IMR-90 (cell line): ENCODE data around the gene CDH23. TPM values are rescaled to one million over a fixed set of nuclear protein-coding genes. Genes with fewer than 3 reads are reported as not detected.

ENCODE experiments used
- ATAC-seq: fragments of 200-7000 bp; cut with Tn5 transposase; 2 replicates; pipeline ENCODE4 v1.9.1; 2020; ENCODE audit warnings: low read depth, mild to moderate bottlenecking, moderate library complexity
- BruUV-seq: library from RNA; stranded (reverse); fragments of 400-500 nt; replicated peaks from 2 replicates; lab custom pipeline; 2021; lab: Mats Ljungman, UMichigan
- CTCF ChIA-PET: fragments of 300-600 bp; formaldehyde crosslinking; extraction: SDS; loops from one replicate; lab custom pipeline; 2021; ENCODE audit warnings: antibody characterized with exemption; lab: Yijun Ruan, JAX
- POLR2A ChIA-PET: fragments of 300-600 bp; sonication (Branson Sonifier 250); formaldehyde crosslinking; loops from one replicate; lab custom pipeline; 2022; ENCODE audit warnings: antibody characterized with exemption; ENCODE audit not compliant: unreplicated experiment; lab: Charles Lee
- DNase-seq: peaks from one replicate; pipeline ENCODE4 v3.0.0; 2013
- H2AFZ ChIP-seq: replicated peaks from 2 replicates; pipeline ENCODE3; 2013; ENCODE audit warnings: low read length, mild to moderate bottlenecking; ENCODE audit not compliant: poor library complexity
- H2AK5ac ChIP-seq: 2 replicates; pipeline ENCODE4 v1.6.1; 2013; ENCODE audit warnings: low read depth, low read length, inconsistent platforms
- H2AK9ac ChIP-seq: replicated peaks from 2 replicates; pipeline ENCODE3; 2013; ENCODE audit warnings: mild to moderate bottlenecking, low read depth, low read length, moderate library complexity; ENCODE audit not compliant: poor library complexity
- H2BK120ac ChIP-seq: 2 replicates; pipeline ENCODE4 v1.6.1; 2013; ENCODE audit warnings: low read depth, low read length, inconsistent platforms
- H2BK15ac ChIP-seq: 3 replicates; pipeline ENCODE4 v1.6.1; 2013; ENCODE audit warnings: low read depth, low read length, inconsistent platforms
- H2BK20ac ChIP-seq: 2 replicates; pipeline ENCODE4 v1.6.1; 2013; ENCODE audit warnings: low read depth, mild to moderate bottlenecking, inconsistent platforms, low read length, moderate library complexity
- H2BK5ac ChIP-seq: 2 replicates; pipeline ENCODE4 v1.6.1; 2013; ENCODE audit warnings: mild to moderate bottlenecking, low read depth, low read length, inconsistent platforms; ENCODE audit not compliant: poor library complexity, severe bottlenecking
- H3K14ac ChIP-seq: replicated peaks from 2 replicates; pipeline ENCODE4 v1.6.1; 2013; ENCODE audit warnings: low read depth, low read length, inconsistent platforms
- H3K18ac ChIP-seq: 2 replicates; pipeline ENCODE4 v1.6.1; 2013; ENCODE audit warnings: low read depth, low read length, control low read depth
- H3K23ac ChIP-seq: 2 replicates; pipeline ENCODE4 v1.6.1; 2013; ENCODE audit warnings: low read depth, low read length, inconsistent platforms
- H3K27ac ChIP-seq: 2 replicates; pipeline ENCODE4 v1.5.1; 2013; ENCODE audit warnings: mild to moderate bottlenecking, control low read depth, low read length; ENCODE audit not compliant: insufficient read depth
- H3K27me3 ChIP-seq: 2 replicates; pipeline ENCODE4 v1.6.1; 2013; ENCODE audit warnings: low read length; ENCODE audit not compliant: control insufficient read depth, insufficient read depth
- H3K36me3 ChIP-seq: 2 replicates; pipeline ENCODE4 v1.6.1; 2013; ENCODE audit warnings: low read length, mixed read lengths; ENCODE audit not compliant: control insufficient read depth, insufficient read depth
- H3K4ac ChIP-seq: 2 replicates; pipeline ENCODE4 v1.6.1; 2013; ENCODE audit warnings: low read depth, low read length, inconsistent platforms
- H3K4me1 ChIP-seq: 2 replicates; pipeline ENCODE4 v1.6.1; 2013; ENCODE audit warnings: low read length, mixed read lengths; ENCODE audit not compliant: control insufficient read depth, insufficient read depth
- H3K4me2 ChIP-seq: 2 replicates; pipeline ENCODE4 v1.6.1; 2013; ENCODE audit warnings: low read depth, mild to moderate bottlenecking, control low read depth, low read length, moderate library complexity
- H3K4me3 ChIP-seq: 2 replicates; pipeline ENCODE4 v1.5.1; 2013; ENCODE audit warnings: low read depth, mild to moderate bottlenecking, control low read depth, low read length, moderate library complexity; ENCODE audit not compliant: insufficient read depth
- H3K56ac ChIP-seq: 2 replicates; pipeline ENCODE4 v1.6.1; 2013; ENCODE audit warnings: low read length, inconsistent platforms; ENCODE audit not compliant: insufficient read depth; ENCODE audit errors: extremely low read depth
- H3K79me1 ChIP-seq, 2 experiments: 2 replicates each; pipeline ENCODE4 v1.6.1; 2013; ENCODE audit warnings: low read length in 2 of 2, inconsistent platforms in 1 of 2, low read depth in 1 of 2
- H3K9ac ChIP-seq: 2 replicates; pipeline ENCODE4 v1.6.1; 2013; ENCODE audit warnings: low read depth, low read length, control low read depth
- H3K9me1 ChIP-seq: 2 replicates; pipeline ENCODE4 v1.6.1; 2013; ENCODE audit warnings: low read length, inconsistent platforms; ENCODE audit not compliant: insufficient read depth
- H3K9me3 ChIP-seq: 2 replicates; pipeline ENCODE4 v1.6.1; 2013; ENCODE audit warnings: low read length; ENCODE audit not compliant: control insufficient read depth, insufficient read depth
- H4K20me1 ChIP-seq: 2 replicates; pipeline ENCODE4 v1.6.1; 2013; ENCODE audit warnings: low read length, inconsistent platforms; ENCODE audit not compliant: insufficient read depth
- H4K5ac ChIP-seq: 2 replicates; pipeline ENCODE4 v1.6.1; 2013; ENCODE audit warnings: mild to moderate bottlenecking, low read depth, low read length, control low read depth
- H4K8ac ChIP-seq, 2 experiments: 2 replicates each; pipeline ENCODE4 v1.6.1; 2013; ENCODE audit warnings: low read depth in 2 of 2, low read length in 2 of 2, control low read depth in 1 of 2, inconsistent platforms in 1 of 2
- H4K91ac ChIP-seq: 2 replicates; pipeline ENCODE4 v1.6.1; 2013; ENCODE audit warnings: low read depth, low read length, inconsistent platforms; ENCODE audit not compliant: insufficient read depth
- FOS ChIP-seq: fragments of 150-350 bp; IDR thresholded peaks from 2 replicates; pipeline ENCODE4 v1.6.1; 2016; ENCODE audit warnings: low read depth, low read length
- POLR2A ChIP-seq: IDR thresholded peaks from 2 replicates; pipeline ENCODE4 v1.6.1; 2012; ENCODE audit warnings: mild to moderate bottlenecking, low read depth, low read length
- RCOR1 ChIP-seq: IDR thresholded peaks from 2 replicates; pipeline ENCODE4 v1.6.1; 2012; ENCODE audit warnings: mild to moderate bottlenecking, low read length, improper control_type of control experiment; ENCODE audit not compliant: insufficient replicate concordance
- USF2 ChIP-seq: fragments of 150-350 bp; IDR thresholded peaks from 2 replicates; pipeline ENCODE4 v1.6.1; 2017; ENCODE audit warnings: mild to moderate bottlenecking, antibody characterized with exemption, low read length, low read depth
- WGBS, 2 experiments: methylation state at CpG; one replicate each; pipeline versions ENCODE4 v1.1.5 to v1.1.7; 2013; ENCODE audit warnings: missing lambda C conversion rate in 2 of 2; ENCODE audit not compliant: insufficient read length in 1 of 2; ENCODE audit errors: extremely low coverage in 2 of 2; 5-methylcytosine and 5-hydroxymethylcytosine counted together
- dilution Hi-C: fragments of 300-500 bp; cut with HindIII; formaldehyde crosslinking; loops from one replicate; pipeline ENCODE4 v1.14.3; 2018; ENCODE audit warnings: low sequenced_read_pairs; ENCODE audit not compliant: unreplicated experiment
- in situ Hi-C: fragments of 300-500 bp; cut with MboI; formaldehyde crosslinking; loops from 3 replicates; pipeline ENCODE4 v1.14.3; 2019; ENCODE audit warnings: low sequenced_read_pairs, inconsistent platforms, mixed read lengths
- intact Hi-C: fragments of 100-400 bp; cut with micrococcal nuclease; formaldehyde crosslinking; loops from 2 replicates; pipeline ENCODE4 v1.10.0; 2022
- polyA plus RNA-seq, 3 experiments: library from polyadenylated mRNA; depleted of rRNA; stranded (reverse); fragments of >200 nt; gene quantifications; 2 replicates each; pipeline ENCODE4 v1.2.3, GENCODE V29; 2012; ENCODE audit warnings: low replicate concordance in 1 of 3
- total RNA-seq: library from RNA; depleted of rRNA; stranded (reverse); fragments of >200 nt; gene quantifications from 2 replicates; pipeline ENCODE4 v1.2.3, GENCODE V29; 2012

The CDH23 gene
- total and polyA plus RNA-seq, 2 of the 4 experiments (the other 2 are of a cell fraction), result under 0.01 to 0.03 TPM

- Histone ChIP-seq H2BK20ac (no peak overlapping the region), H4K91ac (no peak overlapping the region), H3K79me1 (no peaks in the 10 kb centered on the region), H3K9me3 (no peaks in the 10 kb centered on the region), H3K27ac (no peak overlapping the region), H3K4me3 (no peak overlapping the region), H3K18ac (no peak overlapping the region), H3K14ac (no peak overlapping the region), H3K56ac (no peak overlapping the region), H3K4ac (no peak overlapping the region), H2AK9ac (no peak overlapping the region), H3K36me3 (no peaks in the 10 kb centered on the region), H3K4me1 (no peaks in the 10 kb centered on the region), H4K8ac (no peak overlapping the region), H2AFZ (no peak overlapping the region), H3K23ac (no peak overlapping the region), H4K20me1 (no peaks in the 10 kb centered on the region), H3K9ac (no peak overlapping the region), H3K27me3 (peaks cover 45% of the 10 kb centered on the region), H2BK120ac (no peak overlapping the region), H2BK5ac (no peak overlapping the region), H3K4me2 (no peak overlapping the region), H2BK15ac (no peak overlapping the region), H4K5ac (no peak overlapping the region), H3K9me1 (no peaks in the 10 kb centered on the region), H2AK5ac (no peak overlapping the region)
- intact Hi-C loops (loop anchor here (5.0 kb wide), 1 partner anchor 59 kb away; the partner anchor contains the start of gene SLC29A3), in situ Hi-C loops (no loop called here), dilution Hi-C loops (no loop called here)
- ATAC-seq (no peak), DNase-seq (no peak)
- TF ChIP-seq POLR2A (no peak), USF2 (no peak), RCOR1 (no peak), FOS (no peak)
- 49% methylated on average over 2 of the region's 3 CpGs; no CpG with 5 or more reads in 1 of the 2 experiments for WGBS, 2 experiments
- POLR2A ChIA-PET, result interaction anchor here (0.6 kb wide), 1 partner anchor 456 kb away, joined by 3 read pairs; no protein-coding TSS in a partner anchor
- CTCF ChIA-PET, result interaction anchor here (0.7 kb wide), 1 partner anchor 38 kb away, joined by 3 read pairs; no protein-coding TSS in a partner anchor
- no TSS peak for BruUV-seq
Observed at GRCh38 chr10:71375952-71376351, 20.8 kb upstream of the CDH23 start.
